HG03066 (cell line): Measurements from ENCODE around the gene UGT1A3.
"Not testable (repeated sequence)": the region's sequence is repeated elsewhere in the genome, so short reads cannot be mapped to it uniquely, and the experiment has no call there.

Experiments
- ATAC-seq: cut with Tn5 transposase; IDR thresholded peaks from one replicate; pipeline ENCODE4 v1.9.1; 2021; ENCODE audit warnings: low read depth; ENCODE audit not compliant: unreplicated experiment

Gene UGT1A3

DNA sequence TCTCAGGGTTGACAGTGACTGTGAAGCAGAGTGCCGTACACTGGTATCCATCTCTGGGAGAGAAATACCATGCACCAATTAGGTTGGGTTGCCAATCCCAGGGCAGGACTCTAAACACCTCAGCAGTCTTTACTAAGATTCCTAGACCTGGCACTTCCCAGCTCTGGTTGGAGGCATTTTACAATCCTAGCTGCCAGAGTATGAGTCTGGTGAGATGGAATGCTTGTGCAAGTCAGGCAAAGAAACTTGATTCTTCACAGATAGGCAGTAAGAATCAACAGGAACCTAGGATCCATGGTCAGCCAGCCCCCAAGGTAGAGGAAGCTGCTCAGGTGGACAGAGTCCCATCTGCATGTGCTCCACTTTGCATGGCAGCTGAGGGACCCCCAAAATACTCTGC lies 22.1 kb upstream of the UGT1A3 start:
- ATAC-seq = no peak

DNA sequence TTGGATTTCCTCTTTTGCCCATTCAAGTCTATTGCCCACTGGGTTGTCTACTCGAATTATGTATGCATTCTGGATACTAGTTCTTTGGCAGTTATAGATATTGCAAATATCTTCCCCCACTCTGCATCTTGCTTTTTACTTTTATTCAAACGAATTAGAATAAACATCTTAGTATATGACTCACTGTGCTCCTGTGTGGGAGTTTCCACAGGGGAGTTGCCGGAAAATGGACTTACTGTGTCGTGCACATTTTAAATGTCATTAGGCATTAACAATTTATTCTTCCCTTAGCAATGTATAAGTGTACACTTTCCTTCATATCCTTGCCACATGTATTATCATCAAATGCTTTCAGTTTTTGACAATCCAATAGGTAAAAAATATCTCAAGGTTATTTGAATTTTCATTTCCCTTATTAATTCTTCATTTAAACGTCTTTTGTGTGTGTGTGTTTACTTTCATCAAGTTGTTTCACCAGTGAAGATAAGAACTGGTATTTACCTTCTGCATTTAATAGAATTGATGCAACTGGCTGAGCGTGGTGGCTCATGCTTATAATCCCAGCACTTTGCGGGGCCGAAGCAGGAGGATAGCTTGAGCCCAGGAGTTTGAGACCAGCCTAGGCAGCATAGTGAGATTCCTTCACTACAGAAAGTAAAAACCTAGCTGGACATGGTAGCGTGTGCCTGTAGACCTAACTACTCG lies 20.8 kb upstream of the UGT1A3 start:
- ATAC-seq = no peak

DNA sequence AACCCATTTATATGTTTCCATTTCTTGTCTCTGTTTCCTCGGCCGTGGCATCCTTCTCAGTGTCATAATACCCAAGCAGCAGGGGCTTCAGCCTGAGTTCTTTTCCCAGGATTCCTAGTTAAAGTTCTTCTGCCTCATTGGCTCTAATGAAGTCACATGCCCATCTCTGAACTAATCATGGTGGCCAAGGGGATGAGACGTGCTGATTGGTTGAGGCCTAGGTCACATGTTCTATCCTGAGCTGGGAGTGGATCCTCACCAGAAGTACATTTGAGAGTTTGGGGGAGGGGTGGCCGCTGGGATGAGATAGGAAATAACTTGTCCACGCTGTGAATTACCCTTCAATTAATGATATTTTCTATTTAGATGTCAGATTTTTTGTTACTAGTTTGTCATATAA lies 19.9 kb upstream of the UGT1A3 start:
- no peak for ATAC-seq

DNA sequence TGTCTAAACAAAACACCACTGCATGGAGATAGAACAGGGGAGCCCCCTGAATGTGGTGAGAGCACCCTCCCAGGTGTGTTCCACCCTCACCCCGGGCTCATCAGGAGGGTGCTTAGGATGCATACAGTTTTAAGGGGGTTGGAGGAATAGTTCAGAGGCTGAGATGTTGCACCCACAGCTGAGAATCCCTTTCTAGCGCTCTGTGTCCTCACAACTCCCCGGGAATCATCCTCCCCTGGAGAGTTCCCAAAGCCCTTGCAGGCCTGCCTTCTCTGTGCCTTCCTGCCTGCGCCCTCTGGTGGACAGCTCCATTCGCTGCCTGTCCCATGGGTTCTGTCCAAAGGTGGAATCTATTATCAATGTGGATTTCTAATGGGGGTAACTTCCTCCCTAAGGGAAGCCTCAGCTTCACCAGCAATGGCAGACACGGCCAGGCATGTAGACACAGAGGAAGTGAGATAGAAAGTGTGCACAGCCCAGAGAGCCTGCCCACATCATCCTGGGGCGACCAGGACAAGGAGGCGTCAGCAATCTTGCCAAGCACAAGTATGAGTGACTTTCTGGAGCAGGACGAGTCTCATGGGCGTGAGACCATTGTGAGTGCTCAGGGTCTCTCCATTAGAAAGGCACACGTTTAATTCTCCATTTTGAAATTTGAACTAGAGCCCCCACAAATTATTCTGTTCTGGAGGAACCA lies 17.4 kb upstream of the UGT1A3 start:
- no peak for ATAC-seq

DNA sequence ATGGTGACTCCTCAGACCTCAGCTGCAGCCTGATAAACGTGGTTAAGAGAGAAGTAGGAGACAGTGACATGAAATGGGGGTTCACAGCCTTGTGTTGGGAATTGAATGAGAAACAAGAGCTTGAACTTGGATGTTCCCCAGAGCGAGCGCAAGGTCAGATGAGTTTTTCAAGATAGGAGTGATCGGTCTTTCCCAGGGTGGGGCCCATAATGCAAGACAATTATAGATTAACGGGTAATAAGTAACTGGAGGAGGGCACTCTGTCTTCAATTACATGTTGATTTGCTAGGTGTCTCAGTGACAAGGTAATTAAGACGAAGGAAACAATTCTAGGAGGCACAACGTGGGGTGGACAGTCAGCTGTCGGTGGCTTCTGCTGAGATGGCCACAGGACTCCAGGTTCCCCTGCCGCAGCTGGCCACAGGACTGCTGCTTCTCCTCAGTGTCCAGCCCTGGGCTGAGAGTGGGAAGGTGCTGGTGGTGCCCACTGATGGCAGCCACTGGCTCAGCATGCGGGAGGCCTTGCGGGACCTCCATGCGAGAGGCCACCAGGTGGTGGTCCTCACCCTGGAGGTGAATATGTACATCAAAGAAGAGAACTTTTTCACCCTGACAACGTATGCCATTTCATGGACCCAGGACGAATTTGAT lies 16.1 kb upstream of the UGT1A3 start, which contains the start of gene UGT1A5:
Gene UGT1A5, plus strand, starts transcription at position 297 of the 651 bp plus-strand sequence. Its CDS starts 85 bp downstream, at position 382.
- ATAC-seq = no peak

DNA sequence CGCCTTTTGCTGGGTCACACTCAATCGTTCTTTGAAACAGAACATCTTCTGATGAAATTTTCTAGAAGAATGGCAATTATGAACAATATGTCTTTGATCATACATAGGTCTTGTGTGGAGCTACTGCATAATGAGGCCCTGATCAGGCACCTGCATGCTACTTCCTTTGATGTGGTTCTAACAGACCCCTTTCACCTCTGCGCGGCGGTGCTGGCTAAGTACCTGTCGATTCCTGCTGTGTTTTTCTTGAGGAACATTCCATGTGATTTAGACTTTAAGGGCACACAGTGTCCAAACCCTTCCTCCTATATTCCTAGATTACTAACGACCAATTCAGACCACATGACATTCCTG lies 15.6 kb upstream of the UGT1A3 start:
- ATAC-seq = no peak

- no peak for ATAC-seq
These were observed 14.7 kb upstream of the UGT1A3 start for GRCh38 chr2:233714121-233714520.

DNA sequence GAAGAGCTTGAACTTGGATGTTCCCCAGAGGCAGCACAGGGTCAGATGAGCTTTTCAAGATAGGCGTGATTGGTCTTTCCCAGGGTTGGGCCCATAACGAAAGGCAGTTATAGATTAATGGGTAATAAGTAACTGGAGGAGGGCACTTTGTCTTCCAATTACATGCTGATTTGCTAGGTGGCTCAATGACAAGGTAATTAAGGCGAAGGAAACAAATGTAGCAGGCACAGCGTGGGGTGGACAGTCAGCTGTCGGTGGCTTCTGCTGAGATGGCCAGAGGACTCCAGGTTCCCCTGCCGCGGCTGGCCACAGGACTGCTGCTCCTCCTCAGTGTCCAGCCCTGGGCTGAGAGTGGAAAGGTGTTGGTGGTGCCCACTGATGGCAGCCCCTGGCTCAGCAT lies 10.3 kb upstream of the UGT1A3 start, which contains the start of gene UGT1A4:
Gene UGT1A4, plus strand, starts transcription at position 185 of the 400 bp plus-strand sequence. Its CDS starts 85 bp downstream, at position 270.
- no peak for ATAC-seq

DNA sequence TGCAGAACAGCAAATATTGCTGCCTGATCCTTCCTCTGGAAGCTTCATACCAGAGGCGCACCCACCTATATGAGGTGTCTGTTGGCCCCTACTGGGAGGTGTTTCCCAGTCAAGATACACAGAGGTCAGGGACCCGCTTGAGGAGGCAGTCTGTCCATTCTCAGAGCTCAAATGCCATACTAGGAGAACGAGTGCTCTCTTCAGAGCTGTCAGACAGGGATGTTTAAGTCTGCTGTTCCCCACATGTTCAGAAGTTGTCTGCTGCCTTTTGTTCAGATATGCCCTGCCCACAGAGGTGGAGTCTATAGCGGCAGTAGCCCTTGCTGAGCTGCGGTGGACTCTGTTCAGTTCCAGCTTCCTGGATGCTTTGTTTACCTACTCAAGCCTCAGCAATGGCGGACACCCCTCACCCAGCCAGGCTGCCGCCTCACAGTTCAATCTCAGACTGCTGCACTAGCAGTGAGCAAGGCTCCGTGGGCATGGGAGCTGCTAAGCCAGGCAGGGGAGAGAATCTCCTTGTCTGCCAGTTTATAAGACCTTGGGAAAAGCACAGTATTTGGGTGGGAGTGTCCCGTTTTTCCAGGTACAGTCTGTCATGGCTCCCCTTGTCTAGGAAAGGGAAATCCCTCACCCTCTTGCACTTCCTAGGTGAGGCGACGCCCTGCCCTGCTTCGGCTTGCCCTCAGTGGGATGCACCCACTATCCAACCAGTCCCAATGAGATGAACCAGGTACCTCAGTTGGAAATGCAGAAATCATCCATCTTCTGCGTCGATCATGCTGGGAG lies 8.2 kb downstream of the UGT1A3 start:
- not testable (repeated sequence) for ATAC-seq

GRCh38 chr2:233740870-233741269 lies 12.0 kb downstream of the UGT1A3 start:
- no peak for ATAC-seq

DNA sequence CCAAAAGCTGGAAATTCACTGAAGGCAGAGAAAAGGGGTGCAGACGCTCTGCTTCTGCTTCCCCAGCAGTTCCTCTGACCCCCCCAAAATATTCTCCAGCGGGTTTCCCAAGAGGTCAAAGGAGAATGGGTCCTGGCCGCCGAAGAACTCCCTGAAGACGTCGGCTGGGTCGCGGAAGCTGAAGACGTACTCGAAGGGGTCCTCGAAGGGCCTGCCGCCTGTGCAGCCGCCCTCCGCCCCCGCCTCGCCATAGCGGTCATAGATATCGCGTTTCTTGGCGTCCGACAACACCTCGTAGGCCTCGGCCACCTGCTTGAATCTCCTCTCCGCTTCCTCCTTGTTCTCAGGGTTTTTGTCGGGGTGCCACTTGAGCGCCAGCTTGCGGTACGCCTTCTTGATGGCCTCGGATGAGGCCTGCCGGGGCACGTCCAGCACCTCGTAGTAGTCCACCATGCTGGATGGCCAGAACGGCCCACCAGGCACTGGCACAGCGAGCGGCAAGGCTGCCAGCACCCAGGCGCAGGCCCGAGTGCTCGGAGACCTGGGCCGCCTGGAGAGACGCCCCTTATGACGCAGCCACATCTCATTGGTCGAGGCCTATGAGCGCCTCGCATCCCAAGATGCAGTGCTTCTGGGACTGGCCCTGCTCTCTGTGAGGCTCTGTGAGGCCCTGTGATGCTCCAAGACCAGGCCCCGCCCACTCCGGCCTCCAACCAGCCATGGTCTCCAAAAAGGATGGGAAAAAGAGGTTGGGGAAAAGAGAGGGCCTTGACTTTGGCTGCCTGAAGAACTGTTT lies 14.8 kb downstream of the UGT1A3 start:
- no peak for ATAC-seq

DNA sequence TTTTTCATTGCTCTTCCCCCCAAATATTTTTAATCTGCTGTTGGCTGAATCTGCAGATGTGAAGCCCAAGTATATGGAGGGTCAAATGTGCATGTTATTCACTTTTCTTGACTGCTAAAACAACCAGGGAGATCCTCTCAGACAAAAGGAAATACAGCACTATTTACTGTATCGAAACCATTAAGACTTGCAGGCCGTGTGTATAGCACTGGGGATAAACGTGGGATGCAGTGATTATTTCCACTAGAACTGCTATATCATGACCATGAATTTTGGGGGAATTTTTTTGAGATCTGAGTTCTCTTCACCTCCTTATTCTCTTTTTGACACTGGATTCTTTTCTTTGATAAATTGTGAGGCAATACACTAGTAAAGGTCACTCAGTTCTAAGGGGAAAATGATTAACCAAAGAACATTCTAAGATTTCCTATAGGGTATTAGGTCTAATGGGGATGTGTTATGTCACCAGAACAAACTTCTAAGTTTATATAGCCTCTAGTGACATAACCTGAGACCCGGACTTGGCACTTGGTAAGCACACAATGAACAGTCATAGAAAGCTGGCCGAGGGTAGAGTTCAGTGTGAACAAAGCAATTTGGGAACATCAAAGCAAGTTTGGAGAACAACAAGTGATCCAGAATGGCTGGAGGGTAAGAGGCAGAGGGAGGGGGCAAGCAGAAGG lies 16.4 kb downstream of the UGT1A3 start:
- ATAC-seq = no peak

GRCh38 chr2:233745838-233746237 lies 17.0 kb downstream of the UGT1A3 start:
- ATAC-seq = not testable (repeated sequence)

- ATAC-seq = no peak
These were observed 17.8 kb downstream of the UGT1A3 start for GRCh38 chr2:233746475-233747282.

DNA sequence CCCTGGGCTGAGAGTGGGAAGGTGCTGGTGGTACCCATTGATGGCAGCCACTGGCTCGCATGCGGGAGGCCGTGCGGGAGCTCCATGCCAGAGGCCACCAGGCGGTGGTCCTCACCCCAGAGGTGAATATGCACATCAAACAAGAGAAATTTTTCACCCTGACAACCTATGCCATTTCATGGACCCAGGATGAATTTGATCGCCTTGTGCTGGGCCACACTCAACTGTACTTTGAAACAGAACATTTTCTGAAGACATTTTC lies 18.4 kb downstream of the UGT1A3 start:
- no peak for ATAC-seq

- not testable (repeated sequence) for ATAC-seq
These were observed 21.8 kb downstream of the UGT1A3 start for GRCh38 chr2:233750689-233751088.

DNA sequence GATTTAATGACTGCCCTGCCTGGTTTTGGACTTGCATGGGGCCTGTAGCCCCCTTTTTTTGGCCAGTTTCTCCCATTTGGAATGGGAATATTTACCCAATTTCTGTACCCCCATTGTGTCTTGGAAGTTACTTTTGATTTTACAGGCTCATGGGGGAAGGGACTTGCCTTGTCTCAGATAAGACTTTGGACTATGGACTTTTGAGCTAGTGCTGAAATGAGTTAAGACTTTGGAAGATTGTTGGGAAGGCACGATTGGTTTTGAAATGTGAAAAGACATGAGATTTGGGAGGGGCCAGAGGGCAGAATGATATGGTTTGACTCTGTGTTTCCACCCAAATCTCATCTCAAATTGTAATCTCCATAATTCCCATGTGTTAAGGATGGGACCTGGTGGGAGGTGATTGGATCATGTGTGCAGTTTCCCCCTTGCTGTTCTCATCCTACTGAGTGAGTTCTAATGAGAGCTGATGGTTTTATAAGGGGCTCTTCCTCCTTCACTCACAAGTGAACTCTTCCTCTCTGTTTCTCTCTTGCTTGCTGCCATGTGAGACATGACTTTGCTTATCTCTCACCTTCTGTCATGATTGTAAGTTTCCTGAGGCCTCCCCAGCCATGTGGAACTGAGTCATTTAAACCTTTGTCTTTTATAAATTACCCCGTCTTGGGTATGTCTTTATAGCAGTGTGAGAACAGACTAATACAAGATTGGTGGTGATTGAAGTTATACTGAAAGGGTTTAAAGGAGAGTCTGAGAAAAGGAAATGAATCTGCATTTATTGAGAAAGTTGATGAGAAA lies 22.6 kb downstream of the UGT1A3 start:
- not testable (repeated sequence) for ATAC-seq
